ENCODE measurements around the gene PLXNB1. TPM values are rescaled to one million over a fixed set of nuclear protein-coding genes. Genes with fewer than 3 reads are reported as not detected.

The PLXNB1 gene
- total and polyA plus RNA-seq, 2 of the 13 experiments (the other 11 are each of a cell fraction or from before 2014, with no cell fraction given), result 86.0 to 143 TPM

GRCh38 chr3:48429960-48430707 lies at the start of gene PLXNB1 (continued):
- TF ChIP-seq ZNF546 (CRISPR knock-in tag; conservative IDR thresholded peaks at IDR 0.05) (no peak), SIN3B (IDR thresholded peaks at IDR 0.05; ENCODE audit: low read length) (no peak), CREBL2 (CRISPR knock-in tag; IDR thresholded peaks at IDR 0.05; ENCODE audit: borderline replicate concordance) (peak; percentile 26; the same call in 1 of the 2 replicates), ZBTB7B (CRISPR knock-in tag; IDR thresholded peaks at IDR 0.05) (peak; percentile 99), ELK4 (CRISPR knock-in tag; IDR thresholded peaks at IDR 0.05; ENCODE audit: borderline replicate concordance) (no peak), ZXDC (CRISPR knock-in tag; IDR thresholded peaks at IDR 0.05) (peak; percentile 75), ZBTB49 (CRISPR knock-in tag; IDR thresholded peaks at IDR 0.05; ENCODE audit: borderline replicate concordance) (no peak), ZNF333 (CRISPR knock-in tag; IDR thresholded peaks at IDR 0.05; ENCODE audit: borderline replicate concordance) (0 out of 2 replicates have a peak, but pooled peaks have one; percentile 90), E2F5 (CRISPR knock-in tag; conservative IDR thresholded peaks at IDR 0.05) (no peak), ZNF30 (CRISPR knock-in tag; IDR thresholded peaks at IDR 0.05) (no peak), ZNF83 (CRISPR knock-in tag; IDR thresholded peaks at IDR 0.05; ENCODE audit: borderline replicate concordance) (no peak), ZNF556 (CRISPR knock-in tag; IDR thresholded peaks at IDR 0.05; ENCODE audit: borderline replicate concordance) (peak; percentile 98; the same call in 1 of the 2 replicates), ZNF670 (CRISPR knock-in tag; IDR thresholded peaks at IDR 0.05; ENCODE audit: borderline replicate concordance) (no peak; the same call in 1 of the 2 replicates), ZNF567 (CRISPR knock-in tag; IDR thresholded peaks at IDR 0.05; ENCODE audit: borderline replicate concordance) (no peak), ZFP37 (CRISPR knock-in tag; IDR thresholded peaks at IDR 0.05; ENCODE audit: borderline replicate concordance) (peak; percentile 77; the same call in 1 of the 2 replicates), RBM22 (optimal IDR thresholded peaks at IDR 0.05; ENCODE audit: low read length) (no peak), ZNF263 (CRISPR knock-in tag; IDR thresholded peaks at IDR 0.05) (peak; percentile 48; the same call in 1 of the 2 replicates), ONECUT2 (CRISPR knock-in tag; IDR thresholded peaks at IDR 0.05) (no peak), REPIN1 (CRISPR knock-in tag; IDR thresholded peaks at IDR 0.05; ENCODE audit: borderline replicate concordance, low read depth) (peak; percentile 94), ZNF780A (CRISPR knock-in tag; IDR thresholded peaks at IDR 0.05) (peak; percentile 49; the same call in 1 of the 2 replicates), ZNF382 (CRISPR knock-in tag; IDR thresholded peaks at IDR 0.05; ENCODE audit: borderline replicate concordance) (no peak), U2AF2 (IDR thresholded peaks at IDR 0.05; ENCODE audit: low read depth, low read length) (no peak)

Data from HepG2 (cell line).